Caco-2 (cell line): ENCODE data around the gene LENG9. TPM values are rescaled to one million over a fixed set of nuclear protein-coding genes. Genes with fewer than 3 reads are reported as not detected.

Source experiments
- BruUV-seq: library from RNA; stranded (reverse); fragments of 400-500 nt; replicated peaks from 2 replicates; lab custom pipeline; 2021; lab: Mats Ljungman, UMichigan
- CTCF ChIA-PET: fragments of 300-600 bp; sonication (Branson Sonifier 250); formaldehyde crosslinking; loops from one replicate; lab custom pipeline; 2022; ENCODE audit warnings: antibody characterized with exemption; lab: Charles Lee
- POLR2A ChIA-PET: fragments of 300-600 bp; sonication (Branson Sonifier 250); formaldehyde crosslinking; loops from one replicate; lab custom pipeline; 2022; ENCODE audit warnings: antibody characterized with exemption; lab: Charles Lee
- DNase-seq, 2 experiments: peaks; one replicate each; pipeline versions ENCODE4 v3.0.0 to v3.0.0-alpha.2; 2020 to 2022
- H3K27me3 ChIP-seq: replicated peaks from 2 replicates; pipeline ENCODE4 v1.6.0; 2011; ENCODE audit warnings: low read length; ENCODE audit not compliant: control insufficient read depth, insufficient read depth
- H3K36me3 ChIP-seq: 2 replicates; pipeline ENCODE4 v1.5.1; 2011; ENCODE audit warnings: low read length; ENCODE audit not compliant: control insufficient read depth, insufficient read depth
- H3K4me1 ChIP-seq: fragments of 250-450 bp; sonication (Bioruptor Pico); 2 replicates; pipeline ENCODE4 v1.5.1; 2020; ENCODE audit warnings: mild to moderate bottlenecking
- H3K4me3 ChIP-seq: 2 replicates; pipeline ENCODE4 v1.5.1; 2011; ENCODE audit warnings: low read depth, mild to moderate bottlenecking, control low read depth, low read length
- H3K9me3 ChIP-seq: fragments of 250-450 bp; sonication (Bioruptor Pico); 2 replicates; pipeline ENCODE4 v1.5.1; 2020; ENCODE audit warnings: mild to moderate bottlenecking, moderate library complexity
- H3K27ac Mint-ChIP-seq: one replicate; pipeline ENCODE4 v1.8.0; 2022; ENCODE audit warnings: mixed read lengths; ENCODE audit not compliant: unreplicated experiment
- H3K27me3 Mint-ChIP-seq: one replicate; pipeline ENCODE4 v1.8.0; 2022; ENCODE audit warnings: mixed read lengths; ENCODE audit not compliant: insufficient read depth, unreplicated experiment
- H3K36me3 Mint-ChIP-seq: one replicate; pipeline ENCODE4 v1.8.0; 2022; ENCODE audit warnings: mild to moderate bottlenecking, mixed read lengths; ENCODE audit not compliant: insufficient read depth, unreplicated experiment
- H3K4me1 Mint-ChIP-seq: one replicate; pipeline ENCODE4 v1.8.0; 2022; ENCODE audit warnings: low read depth, mixed read lengths; ENCODE audit not compliant: unreplicated experiment
- H3K4me3 Mint-ChIP-seq: one replicate; pipeline ENCODE4 v1.8.0; 2022; ENCODE audit warnings: mild to moderate bottlenecking, moderate library complexity, mixed read lengths; ENCODE audit not compliant: unreplicated experiment
- H3K9me3 Mint-ChIP-seq: one replicate; pipeline ENCODE4 v1.8.0; 2022; ENCODE audit warnings: mixed read lengths; ENCODE audit not compliant: unreplicated experiment
- CTCF ChIP-seq, 2 experiments: fragments of 200-600 bp in 1 of 2; IDR thresholded peaks; 1 replicate in 1 of 2; 2 replicates in 1 of 2; pipeline versions ENCODE4 v1.5.1 to v1.8.0; 2011 to 2022; ENCODE audit warnings: antibody characterized with exemption in 1 of 2, control low read depth in 1 of 2, inconsistent platforms in 1 of 2, low read depth in 1 of 2, low read length in 1 of 2, mild to moderate bottlenecking in 1 of 2, moderate library complexity in 1 of 2; ENCODE audit not compliant: insufficient read depth in 1 of 2, severe bottlenecking in 1 of 2, unreplicated experiment in 1 of 2
- intact Hi-C: fragments of 100-400 bp; cut with micrococcal nuclease; formaldehyde crosslinking; loops from one replicate; pipeline ENCODE4 v1.10.0; 2022; ENCODE audit not compliant: unreplicated experiment
- total RNA-seq: library from RNA; stranded (reverse); gene quantifications from 2 replicates; pipeline ENCODE4 v1.2.3, GENCODE V29; 2022

Gene LENG9
- total RNA-seq, 1 experiment from 2014 or later = 6.7 TPM

DNA sequence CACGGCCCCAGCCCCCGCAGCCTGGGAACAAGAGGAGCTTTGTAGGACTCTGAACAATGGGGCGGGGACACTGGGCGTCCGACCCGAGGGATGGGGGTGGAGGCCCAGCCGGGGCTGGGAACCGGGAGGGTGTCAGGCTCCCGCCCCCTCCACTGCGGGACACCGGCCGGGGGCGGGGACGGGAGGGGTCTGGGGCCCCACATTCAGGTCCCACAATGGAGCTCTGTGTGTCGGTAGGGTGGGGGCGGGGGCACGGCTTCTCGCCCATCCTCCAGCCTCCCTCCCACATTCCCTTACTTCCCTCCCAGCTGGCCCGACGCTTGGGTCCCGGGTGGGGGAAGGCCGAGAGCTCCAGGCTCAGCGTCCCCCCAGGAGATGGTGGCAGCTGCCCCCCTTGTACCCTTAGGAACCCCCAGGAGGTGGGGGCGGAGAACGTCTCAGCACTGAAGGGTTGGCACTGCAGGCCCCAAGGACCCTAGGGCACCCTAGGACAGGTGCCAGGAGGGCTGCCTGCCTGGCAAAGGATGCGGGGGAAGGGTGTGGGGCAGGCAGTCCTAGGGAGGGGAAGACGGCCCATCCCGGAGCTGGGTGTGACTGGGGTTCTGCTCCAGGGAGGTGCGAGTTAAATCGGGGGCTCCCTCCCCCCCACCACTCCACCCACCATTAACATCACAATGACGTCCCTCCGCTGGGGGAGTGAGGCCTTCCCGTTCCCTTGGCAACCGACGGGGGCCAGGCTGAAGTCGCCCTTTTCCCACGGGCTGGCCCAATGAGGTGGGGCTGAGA is 43.0 kb downstream of the LENG9 start:
- H3K27me3 Mint-ChIP-seq = no peaks in the 10 kb centered on the region
- peaks cover 12% of the 10 kb centered on the region for H3K4me1 ChIP-seq
- POLR2A ChIA-PET = no interaction called here
- no peaks in the 10 kb centered on the region for H3K9me3 ChIP-seq
- intact Hi-C loops = no loop called here
- H3K27me3 ChIP-seq = no peaks in the 10 kb centered on the region
- no peak overlapping the region for H3K27ac Mint-ChIP-seq
- H3K36me3 Mint-ChIP-seq = no peaks in the 10 kb centered on the region
- no peaks in the 10 kb centered on the region for H3K36me3 ChIP-seq
- H3K9me3 Mint-ChIP-seq = peaks cover 17% of the 10 kb centered on the region
- no peak overlapping the region for H3K4me3 Mint-ChIP-seq
- H3K4me1 Mint-ChIP-seq = peaks cover 7% of the 10 kb centered on the region
- CTCF ChIA-PET = interaction anchor here (0.5 to 0.7 kb wide), 4 partner anchors 10 to 1047 kb away, joined by 3 to 5 read pairs (median 3); no protein-coding TSS in a partner anchor
- no peak overlapping the region for H3K4me3 ChIP-seq
- no TSS peak for BruUV-seq
- TF ChIP-seq CTCF (IDR thresholded peaks at IDR 0.05; ENCODE audit: insufficient read depth in 1 of 2, low read depth in 1 of 2, low read length in 1 of 2, severe bottlenecking in 1 of 2, unreplicated experiment in 1 of 2) = no peak
- DNase-seq = peak; percentile 51 to 74

GRCh38 chr19:54420068-54420382 is 43.6 kb downstream of the LENG9 start:
- ChIA-PET POLR2A (no interaction called here), CTCF (interaction anchor here (0.5 to 0.7 kb wide), 4 partner anchors 11 to 1047 kb away, joined by 3 to 5 read pairs (median 3); no protein-coding TSS in a partner anchor)
- peaks cover 7% of the 10 kb centered on the region for H3K4me1 Mint-ChIP-seq
- Histone ChIP-seq H3K4me3 (no peak overlapping the region), H3K36me3 (no peaks in the 10 kb centered on the region), H3K4me1 (peaks cover 12% of the 10 kb centered on the region), H3K27me3 (no peaks in the 10 kb centered on the region), H3K9me3 (no peaks in the 10 kb centered on the region)
- intact Hi-C loops = no loop called here
- H3K9me3 Mint-ChIP-seq = peaks cover 17% of the 10 kb centered on the region
- no peaks in the 10 kb centered on the region for H3K36me3 Mint-ChIP-seq
- no peak for DNase-seq
- H3K27ac Mint-ChIP-seq = no peak overlapping the region
- no TSS peak for BruUV-seq
- no peaks in the 10 kb centered on the region for H3K27me3 Mint-ChIP-seq
- H3K4me3 Mint-ChIP-seq = no peak overlapping the region
- no peak for TF ChIP-seq CTCF (IDR thresholded peaks at IDR 0.05; ENCODE audit: insufficient read depth in 1 of 2, low read depth in 1 of 2, low read length in 1 of 2, severe bottlenecking in 1 of 2, unreplicated experiment in 1 of 2)

DNA sequence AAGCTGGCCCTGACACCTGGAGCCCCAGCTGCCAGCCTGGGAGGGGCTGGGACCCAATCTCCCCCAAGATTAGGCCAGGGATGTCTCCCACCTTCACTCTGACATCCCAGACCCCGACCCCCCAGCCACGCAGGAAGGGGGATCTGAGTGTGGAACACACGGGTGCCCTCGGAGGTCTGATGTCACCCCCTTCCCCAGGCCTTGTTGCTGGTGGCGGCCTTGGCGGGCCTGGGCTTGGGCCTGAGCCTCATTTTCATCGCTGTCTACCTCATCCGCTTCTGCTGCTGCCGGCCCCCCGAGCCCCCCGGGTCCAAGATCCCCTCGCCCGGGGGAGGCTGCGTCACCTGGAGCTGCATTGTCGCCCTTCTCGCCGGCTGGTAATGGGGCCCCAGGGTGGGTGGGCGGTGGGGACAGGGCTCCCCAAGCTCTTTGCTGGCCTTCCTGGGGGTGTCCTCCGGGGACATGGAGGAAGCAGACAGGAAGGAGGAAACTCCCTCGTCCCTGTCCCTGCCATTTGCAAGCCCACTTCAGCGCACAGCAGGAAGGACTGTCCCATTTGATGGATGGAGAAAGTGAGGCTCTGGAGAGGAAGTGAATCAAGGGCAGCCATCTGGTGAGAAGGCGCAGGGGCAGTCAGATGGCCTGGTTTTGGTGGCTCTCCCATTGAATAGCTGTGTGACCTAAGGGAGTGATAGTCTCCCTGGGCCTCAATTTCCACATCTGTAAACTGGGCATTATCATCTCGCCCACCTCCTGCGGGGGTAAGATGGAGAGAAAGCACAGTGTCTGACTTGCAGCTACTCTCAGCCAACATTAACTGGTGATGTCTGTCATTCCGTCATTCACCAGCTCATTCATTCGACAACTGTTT is 44.4 kb downstream of the LENG9 start:
- DNase-seq = no peak

More for the DNA sequence above, 44.4 kb downstream of the LENG9 start:
- H3K4me1 Mint-ChIP-seq = peaks cover 7% of the 10 kb centered on the region
- no peaks in the 10 kb centered on the region for H3K27me3 Mint-ChIP-seq
- intact Hi-C loops = no loop called here
- H3K4me3 Mint-ChIP-seq = no peak overlapping the region
- BruUV-seq = no TSS peak
- H3K9me3 Mint-ChIP-seq = peaks cover 22% of the 10 kb centered on the region
- H3K36me3 Mint-ChIP-seq = no peaks in the 10 kb centered on the region
- POLR2A ChIA-PET = interaction anchor here (0.5 kb wide), 1 partner anchor 45 kb away, joined by 3 read pairs; the partner anchor contains the start of gene LENG9
- Histone ChIP-seq H3K36me3 (no peaks in the 10 kb centered on the region), H3K4me3 (no peak overlapping the region), H3K4me1 (peaks cover 12% of the 10 kb centered on the region), H3K9me3 (no peaks in the 10 kb centered on the region), H3K27me3 (no peaks in the 10 kb centered on the region)
- H3K27ac Mint-ChIP-seq = no peak overlapping the region
- CTCF ChIA-PET = interaction anchor here (0.7 kb wide), 1 partner anchor 98 kb away, joined by 4 read pairs; no protein-coding TSS in a partner anchor
- no peak for TF ChIP-seq CTCF (IDR thresholded peaks at IDR 0.05; ENCODE audit: insufficient read depth in 1 of 2, low read depth in 1 of 2, low read length in 1 of 2, severe bottlenecking in 1 of 2, unreplicated experiment in 1 of 2)
